GM21528 (cell line): ENCODE data around the gene FAF2.
"Not testable (repeated sequence)": the region's sequence is repeated elsewhere in the genome, so short reads cannot be mapped to it uniquely, and the experiment has no call there.

Experiments
- ATAC-seq: cut with Tn5 transposase; IDR thresholded peaks from one replicate; pipeline ENCODE4 v1.9.1; 2021; ENCODE audit warnings: mild to moderate bottlenecking, moderate library complexity; ENCODE audit not compliant: unreplicated experiment, low FRiP score

Gene FAF2

GRCh38 chr5:176541338-176542134, 93.4 kb downstream of the FAF2 start:
- no peak for ATAC-seq

- ATAC-seq, result no peak
Observed at GRCh38 chr5:176542135-176542595, 94.0 kb downstream of the FAF2 start.

GRCh38 chr5:176542596-176543427, 94.6 kb downstream of the FAF2 start:
- peak; percentile 45 for ATAC-seq

- peak; percentile 62 for ATAC-seq
Observed at GRCh38 chr5:176543428-176544182, 95.4 kb downstream of the FAF2 start.

GRCh38 chr5:176545388-176545736, 97.2 kb downstream of the FAF2 start:
- no peak for ATAC-seq

- no peak for ATAC-seq
Observed at GRCh38 chr5:176545737-176546509, 97.7 kb downstream of the FAF2 start.

- ATAC-seq, result no peak
Observed at GRCh38 chr5:176547802-176548201, 99.6 kb downstream of the FAF2 start.

- ATAC-seq, result no peak
Observed at GRCh38 chr5:176548967-176549444, 100.8 kb downstream of the FAF2 start, which contains the start of gene CDHR2. Gene CDHR2, plus strand, starts transcription at chr5:176549342. Its CDS starts 16,011 bp downstream, at chr5:176565353.

GRCh38 chr5:176549871-176550270, 101.7 kb downstream of the FAF2 start:
- no peak for ATAC-seq

- no peak for ATAC-seq
Observed at GRCh38 chr5:176550275-176550831, 102.2 kb downstream of the FAF2 start.

- not testable (repeated sequence) for ATAC-seq
Observed at GRCh38 chr5:176550937-176551336, 102.8 kb downstream of the FAF2 start.

- ATAC-seq, result no peak
Observed at GRCh38 chr5:176552332-176552869, 104.2 kb downstream of the FAF2 start.

- no peak for ATAC-seq
Observed at GRCh38 chr5:176553260-176554085, 105.3 kb downstream of the FAF2 start.

GRCh38 chr5:176557846-176558245, 109.7 kb downstream of the FAF2 start:
- no peak for ATAC-seq
